HL-60/S4 (cell line): ENCODE results near the gene RABAC1.

Experiments
- in situ Hi-C: fragments of 300-500 bp; cut with MboI; formaldehyde crosslinking; loops from 2 replicates; pipeline ENCODE4 v1.14.3; 2022; ENCODE audit warnings: low sequenced_read_pairs

RABAC1 gene

GRCh38 chr19:41929536-41930071, 29.5 kb downstream of the RABAC1 start:
- in situ Hi-C loops = no loop called here

GRCh38 chr19:41928754-41929535, 30.2 kb downstream of the RABAC1 start:
- in situ Hi-C loops = no loop called here

- in situ Hi-C loops = no loop called here
Measured at GRCh38 chr19:41928221-41928683, 30.9 kb downstream of the RABAC1 start, which contains the start of gene ERFL. TSS of gene ERFL (minus strand) at chr19:41928449. CDS start at chr19:41912919, 15,530 bp downstream.

GRCh38 chr19:41927497-41928192, 31.5 kb downstream of the RABAC1 start:
- in situ Hi-C loops = no loop called here

- in situ Hi-C loops = no loop called here
Measured at GRCh38 chr19:41926763-41927496, 32.2 kb downstream of the RABAC1 start.

- in situ Hi-C loops = no loop called here
Measured at GRCh38 chr19:41926028-41926762, 32.9 kb downstream of the RABAC1 start.

GRCh38 chr19:41925208-41926003, 33.7 kb downstream of the RABAC1 start:
- in situ Hi-C loops = no loop called here

GRCh38 chr19:41924151-41925145, 34.7 kb downstream of the RABAC1 start:
- in situ Hi-C loops = no loop called here

GRCh38 chr19:41923045-41923788, 35.9 kb downstream of the RABAC1 start:
- in situ Hi-C loops = no loop called here

- in situ Hi-C loops = no loop called here
Measured at GRCh38 chr19:41922585-41922984, 36.5 kb downstream of the RABAC1 start.

GRCh38 chr19:41921577-41922576, 37.2 kb downstream of the RABAC1 start:
- in situ Hi-C loops = no loop called here

GRCh38 chr19:41920882-41921576, 38.1 kb downstream of the RABAC1 start:
- in situ Hi-C loops = no loop called here

GRCh38 chr19:41919948-41920712, 39.0 kb downstream of the RABAC1 start:
- in situ Hi-C loops = no loop called here

GRCh38 chr19:41918653-41919244, 40.4 kb downstream of the RABAC1 start:
- in situ Hi-C loops = no loop called here

GRCh38 chr19:41918095-41918494, 41.0 kb downstream of the RABAC1 start:
- in situ Hi-C loops = no loop called here
